HepG2 (cell line): ENCODE data around the gene HNRNPR. TPM values are rescaled to one million over a fixed set of nuclear protein-coding genes. Genes with fewer than 3 reads are reported as not detected.

ENCODE experiments used
- AHR ChIP-seq: IDR thresholded peaks from 2 replicates; pipeline ENCODE4 v1.6.1; 2018; ENCODE audit warnings: missing genetic modification reagents, missing compliant biosample characterization
- ARID3A ChIP-seq: IDR thresholded peaks from 2 replicates; pipeline ENCODE4 v1.6.1; 2012; ENCODE audit warnings: low read depth, low read length, improper control_type of control experiment
- CBFB ChIP-seq: sonication (generic); formaldehyde crosslinking; IDR thresholded peaks from 2 replicates; pipeline ENCODE4 v1.4.0; 2020; ENCODE audit warnings: missing genetic modification reagents
- CBX2 ChIP-seq, 2 experiments: fragments of 200-600 bp in 1 of 2; sonication (generic); formaldehyde crosslinking in 1 of 2; IDR thresholded peaks; 2 replicates each; pipeline versions ENCODE4 v1.7.0 to v1.8.1; 2018 to 2022; ENCODE audit warnings: low read depth in 2 of 2, low read length in 1 of 2, mild to moderate bottlenecking in 1 of 2, missing genetic modification reagents in 1 of 2
- EZH2 ChIP-seq: conservative IDR thresholded peaks from 2 replicates; pipeline ENCODE4 v1.6.1; 2012; ENCODE audit warnings: mild to moderate bottlenecking, low read depth, low read length, moderate library complexity
- HOMEZ ChIP-seq: IDR thresholded peaks from 2 replicates; pipeline ENCODE4 v1.6.1; 2016; ENCODE audit warnings: low read depth
- MAX ChIP-seq: IDR thresholded peaks from 2 replicates; pipeline ENCODE4 v1.6.1; 2012; ENCODE audit warnings: inconsistent platforms
- NPAS2 ChIP-seq: sonication (generic); formaldehyde crosslinking; IDR thresholded peaks from 2 replicates; pipeline ENCODE4 v1.8.0; 2022; ENCODE audit warnings: mild to moderate bottlenecking, missing genetic modification reagents, borderline replicate concordance
- PAX8 ChIP-seq: sonication (generic); formaldehyde crosslinking; IDR thresholded peaks from 2 replicates; pipeline ENCODE4 v1.8.0; 2022; ENCODE audit warnings: mild to moderate bottlenecking, missing genetic modification reagents, borderline replicate concordance
- SETDB1 ChIP-seq: sonication (generic); formaldehyde crosslinking; IDR thresholded peaks from 2 replicates; pipeline ENCODE4 v1.5.1; 2020; ENCODE audit warnings: missing genetic modification reagents, mild to moderate bottlenecking, borderline replicate concordance
- SRSF4 ChIP-seq: fragments of 200-400 bp; formaldehyde crosslinking; IDR thresholded peaks from one replicate; pipeline ENCODE4 v1.6.1; 2018; ENCODE audit warnings: mild to moderate bottlenecking, low read depth, low read length, moderate library complexity; ENCODE audit not compliant: poor library complexity, severe bottlenecking
- ZNF207 ChIP-seq: fragments of 450-650 bp; IDR thresholded peaks from 2 replicates; pipeline ENCODE4 v1.6.1; 2016; ENCODE audit warnings: antibody characterized with exemption, borderline replicate concordance
- ZNF484 ChIP-seq: sonication (generic); formaldehyde crosslinking; IDR thresholded peaks from 2 replicates; pipeline ENCODE4 v1.5.1; 2020; ENCODE audit warnings: mild to moderate bottlenecking, low read depth, missing genetic modification reagents, borderline replicate concordance
- ZNF512 ChIP-seq: sonication (generic); formaldehyde crosslinking; IDR thresholded peaks from 2 replicates; pipeline ENCODE4 v1.4.0; 2020; ENCODE audit warnings: mild to moderate bottlenecking, missing genetic modification reagents
- ZNF605 ChIP-seq: sonication (generic); formaldehyde crosslinking; IDR thresholded peaks from 2 replicates; pipeline ENCODE4 v1.8.0; 2022; ENCODE audit warnings: mild to moderate bottlenecking, missing genetic modification reagents
- ZNF615 ChIP-seq: sonication (generic); formaldehyde crosslinking; IDR thresholded peaks from 2 replicates; pipeline ENCODE4 v1.5.0; 2020; ENCODE audit warnings: mild to moderate bottlenecking, missing genetic modification reagents, borderline replicate concordance
- ZNF644 ChIP-seq: IDR thresholded peaks from 2 replicates; pipeline ENCODE4 v1.6.1; 2016; ENCODE audit warnings: low read depth
- ZNF761 ChIP-seq: sonication (generic); formaldehyde crosslinking; conservative IDR thresholded peaks from 2 replicates; pipeline ENCODE4 v1.4.0; 2020; ENCODE audit warnings: mild to moderate bottlenecking, missing genetic modification reagents
- ZNF777 ChIP-seq: sonication (generic); formaldehyde crosslinking; IDR thresholded peaks from 2 replicates; pipeline ENCODE4 v1.4.0; 2020; ENCODE audit warnings: missing genetic modification reagents
- ZNF782 ChIP-seq: sonication (generic); formaldehyde crosslinking; IDR thresholded peaks from 2 replicates; pipeline ENCODE4 v1.4.0; 2020; ENCODE audit warnings: missing genetic modification reagents, mild to moderate bottlenecking, borderline replicate concordance
- polyA plus RNA-seq, 8 experiments: library from polyadenylated mRNA; depleted of rRNA in 3 of 8; stranded (reverse) in 7 of 8; unstranded in 1 of 8; fragments of >200 nt; fragmentation: Illumina TruSeq in 4 of 8; extraction: Trizol in 4 of 8; gene quantifications; 2 replicates each; pipeline versions ENCODE4 v1.2.1 to v1.2.3, GENCODE V29; 2011 to 2016; ENCODE audit warnings: low read depth in 4 of 8, missing spikeins in 1 of 8, mixed read lengths in 1 of 8; ENCODE audit not compliant: insufficient read depth in 1 of 8
- total RNA-seq, 5 experiments: library from RNA; depleted of rRNA; stranded (reverse); fragments of >200 nt; fragmentation: Illumina TruSeq; extraction: Trizol; gene quantifications; 2 replicates each; pipeline ENCODE4 v1.2.3, GENCODE V29; 2016; ENCODE audit warnings: low read depth in 1 of 5
- TF ChIP-seq, protein P1 (sequence below): sonication (generic); formaldehyde crosslinking; IDR thresholded peaks from 2 replicates; pipeline ENCODE4 v1.5.0; 2020; ENCODE audit warnings: missing genetic modification reagents, mild to moderate bottlenecking, borderline replicate concordance
- TF ChIP-seq, protein P2 (sequence below): IDR thresholded peaks from 2 replicates; pipeline ENCODE4 v1.6.1; 2016; ENCODE audit warnings: control low read depth

HNRNPR gene
- total and polyA plus RNA-seq, 2 of the 13 experiments (the other 11 are each of a cell fraction or from before 2014, with no cell fraction given) = 133 to 216 TPM

GRCh38 chr1:23368562-23369334 is 24.7 kb upstream of the HNRNPR start (continued):
- TF ChIP-seq HOMEZ (CRISPR knock-in tag) (peak; percentile 85; the same call in 1 of the 2 replicates), ZNF644 (CRISPR knock-in tag) (no peak), EZH2 (no peak), CBX2 (IDR thresholded peaks at IDR 0.05; ENCODE audit: low read depth, low read length) (no peak), CBX2 (CRISPR knock-in tag; IDR thresholded peaks at IDR 0.05; ENCODE audit: low read depth) (no peak), ZNF782 (CRISPR knock-in tag) (no peak; the same call in 1 of the 2 replicates), ZNF615 (CRISPR knock-in tag) (0 out of 2 replicates have a peak, but pooled peaks have one; percentile 68), SRSF4 (no peak), ZNF512 (CRISPR knock-in tag) (no peak), ZNF484 (no peak), MAX (peak; percentile 44; the same call in 1 of the 2 replicates), SETDB1 (CRISPR knock-in tag) (no peak), ARID3A (no peak), PAX8 (CRISPR knock-in tag) (no peak), AHR (CRISPR knock-in tag) (no peak), ZNF605 (CRISPR knock-in tag) (no peak), NPAS2 (CRISPR knock-in tag) (no peak), CBFB (peak; percentile 75; the same call in 1 of the 2 replicates), ZNF761 (CRISPR knock-in tag) (0 out of 2 replicates have a peak, but pooled peaks have one; percentile 57), ZNF777 (CRISPR knock-in tag) (peak; percentile 44; the same call in 1 of the 2 replicates), ZNF207 (no peak)
- TF ChIP-seq, protein P1, sequence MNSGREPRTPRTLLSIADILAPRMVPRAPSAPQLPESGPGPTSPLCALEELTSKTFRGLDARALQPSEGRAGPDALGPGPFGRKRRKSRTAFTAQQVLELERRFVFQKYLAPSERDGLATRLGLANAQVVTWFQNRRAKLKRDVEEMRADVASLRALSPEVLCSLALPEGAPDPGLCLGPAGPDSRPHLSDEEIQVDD (CRISPR knock-in tag) = no peak
- TF ChIP-seq, protein P2, sequence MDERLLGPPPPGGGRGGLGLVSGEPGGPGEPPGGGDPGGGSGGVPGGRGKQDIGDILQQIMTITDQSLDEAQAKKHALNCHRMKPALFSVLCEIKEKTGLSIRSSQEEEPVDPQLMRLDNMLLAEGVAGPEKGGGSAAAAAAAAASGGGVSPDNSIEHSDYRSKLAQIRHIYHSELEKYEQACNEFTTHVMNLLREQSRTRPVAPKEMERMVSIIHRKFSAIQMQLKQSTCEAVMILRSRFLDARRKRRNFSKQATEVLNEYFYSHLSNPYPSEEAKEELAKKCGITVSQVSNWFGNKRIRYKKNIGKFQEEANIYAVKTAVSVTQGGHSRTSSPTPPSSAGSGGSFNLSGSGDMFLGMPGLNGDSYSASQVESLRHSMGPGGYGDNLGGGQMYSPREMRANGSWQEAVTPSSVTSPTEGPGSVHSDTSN = no peak
